SKM-1 (cell line): ENCODE data around the gene FREM3.

Source experiments
- DNase-seq: peaks from one replicate; lab custom pipeline; 2025; ENCODE audit not compliant: unreplicated experiment; lab: John Stamatoyannopoulos, UW

The FREM3 gene

GRCh38 chr4:143668930-143669552 is 31.4 kb downstream of the FREM3 start:
- no peak for DNase-seq

GRCh38 chr4:143667461-143667860 is 33.0 kb downstream of the FREM3 start:
- DNase-seq = no peak

GRCh38 chr4:143658336-143658735 is 42.1 kb downstream of the FREM3 start:
- DNase-seq = no peak

DNA sequence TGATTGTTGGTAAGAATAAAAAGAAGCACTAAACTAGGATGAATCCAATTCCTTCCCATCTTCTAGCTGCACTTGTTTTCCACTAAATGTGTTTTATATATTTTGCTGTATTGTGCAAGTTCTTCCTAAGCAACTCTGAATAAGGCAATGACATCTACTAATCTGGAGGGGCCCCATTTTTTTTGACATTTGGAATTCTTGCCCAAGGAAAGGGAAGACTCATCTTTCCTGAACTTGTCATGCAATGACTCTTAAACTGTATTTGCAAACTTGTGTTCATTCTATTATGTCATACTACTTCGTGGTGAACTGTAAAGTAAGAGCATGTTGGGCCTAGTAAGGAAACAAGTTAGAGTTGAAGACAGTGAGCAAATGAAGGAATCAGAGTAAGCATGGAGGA is 45.9 kb downstream of the FREM3 start:
- DNase-seq = no peak

GRCh38 chr4:143653031-143653430 is 47.4 kb downstream of the FREM3 start:
- no peak for DNase-seq

DNA sequence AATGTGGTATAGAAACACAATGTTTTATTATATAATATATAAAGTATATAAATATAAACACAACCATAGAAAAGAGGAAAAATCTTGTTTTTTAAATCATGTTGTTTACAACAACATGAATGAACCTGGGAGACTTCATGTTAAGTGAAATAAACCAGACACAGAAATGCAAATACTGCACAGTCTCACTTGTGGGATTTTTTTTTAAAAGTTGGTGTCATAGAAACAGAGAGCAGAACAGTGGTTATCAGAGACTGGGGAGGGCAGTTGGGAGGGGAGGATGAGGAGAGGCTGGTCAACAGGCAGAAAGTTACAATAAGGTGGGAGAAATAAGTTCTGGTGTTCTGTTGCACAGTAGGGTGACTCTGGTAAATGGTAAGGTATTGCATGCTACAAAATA is 57.1 kb downstream of the FREM3 start:
- DNase-seq = no peak

DNA sequence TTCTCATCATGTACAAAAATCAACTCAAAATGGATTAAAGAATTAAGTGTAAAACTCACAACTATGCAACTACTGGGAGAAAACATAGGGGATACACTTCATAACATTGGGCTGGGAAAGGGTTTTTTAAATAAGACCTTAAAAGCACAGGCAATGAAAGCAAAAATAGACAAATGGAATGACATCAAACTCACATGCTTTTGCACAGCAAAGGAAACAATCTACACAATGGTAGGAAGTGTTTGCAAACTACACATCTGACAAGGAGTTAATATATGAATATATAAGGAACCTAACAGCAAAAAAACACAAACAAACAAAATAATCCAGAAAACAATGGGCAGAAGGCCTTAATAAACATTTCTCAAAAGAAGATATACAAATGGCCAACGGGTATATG is 57.9 kb downstream of the FREM3 start:
- DNase-seq = no peak

DNA sequence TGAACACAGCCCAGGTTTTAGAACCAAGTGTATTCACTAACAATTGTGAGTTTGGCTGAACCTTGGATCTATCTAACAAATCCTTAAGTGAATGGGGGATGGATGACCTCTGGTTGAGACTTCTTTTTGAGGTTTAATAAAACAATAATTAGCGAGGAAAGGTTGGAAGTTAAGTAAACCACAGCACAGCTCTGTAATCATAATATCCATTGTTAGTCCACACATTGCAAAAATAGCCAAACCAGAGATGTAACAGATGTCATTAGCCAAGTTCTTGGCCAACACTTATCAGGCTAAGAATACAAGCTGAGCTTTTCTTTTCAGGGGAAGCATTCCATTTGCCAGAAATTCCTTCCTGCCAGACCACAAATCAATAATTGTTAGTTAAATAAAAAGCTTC is 59.1 kb downstream of the FREM3 start:
- DNase-seq = no peak

DNA sequence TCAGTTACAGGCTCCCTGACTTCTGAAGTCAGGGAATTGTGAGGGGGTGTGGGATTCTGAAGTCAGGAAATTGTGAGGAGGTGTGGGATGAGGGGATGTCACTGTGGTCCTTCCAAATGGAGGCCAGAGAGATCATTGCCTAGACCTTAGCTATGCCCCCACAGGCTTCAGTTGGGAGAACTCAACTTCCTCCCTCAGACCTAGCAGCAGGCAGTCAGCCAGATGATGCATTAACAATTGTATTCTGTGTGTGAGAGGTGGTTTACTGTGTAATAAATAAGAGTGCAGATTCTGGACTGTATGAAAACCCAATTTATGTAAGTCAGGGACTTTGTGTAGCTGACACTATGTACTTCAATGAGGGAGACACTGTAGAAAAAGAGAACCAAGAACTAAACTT is 65.7 kb downstream of the FREM3 start:
- no peak for DNase-seq

GRCh38 chr4:143633833-143634232 is 66.6 kb downstream of the FREM3 start:
- no peak for DNase-seq

DNA sequence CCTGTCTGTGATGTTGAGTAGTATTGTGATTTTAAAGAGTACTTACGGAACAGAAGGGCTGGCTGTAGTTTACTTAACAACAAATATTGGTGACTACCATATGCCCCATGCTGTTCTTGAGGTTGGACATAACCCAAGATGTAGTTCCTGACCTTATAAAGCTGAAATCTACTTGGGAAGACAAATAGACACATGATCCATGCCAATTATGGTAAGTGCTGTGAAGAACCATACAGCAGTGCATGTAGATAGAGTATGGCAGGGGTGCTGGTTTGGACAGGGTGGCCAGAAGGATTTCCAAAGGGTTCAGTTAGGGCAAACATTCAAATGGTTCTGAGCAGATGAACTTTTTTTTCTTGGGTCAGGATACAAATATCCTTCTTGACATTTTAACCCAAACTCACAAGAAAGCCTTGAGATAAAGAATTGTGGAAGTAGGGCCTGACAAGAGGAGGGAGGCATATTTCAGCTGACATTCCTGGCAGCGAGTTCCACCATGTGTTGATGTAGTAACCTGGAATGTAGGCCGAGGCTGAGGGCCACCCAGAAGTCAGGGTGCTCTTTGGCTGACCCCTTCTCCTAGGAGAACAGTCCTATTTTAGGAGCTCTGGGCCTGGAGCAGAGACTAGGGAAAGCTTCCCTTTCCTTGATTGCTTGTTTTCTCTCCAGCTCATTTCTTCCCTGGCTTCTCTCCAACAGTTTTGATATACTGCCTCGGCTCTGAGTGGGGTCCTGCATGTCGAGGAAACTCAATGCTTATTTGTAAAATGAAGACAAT is 74.2 kb downstream of the FREM3 start:
- no peak for DNase-seq

- DNase-seq = no peak
Observed at GRCh38 chr4:143625632-143626031, 74.8 kb downstream of the FREM3 start.

GRCh38 chr4:143623896-143624295 is 76.6 kb downstream of the FREM3 start:
- DNase-seq = no peak

GRCh38 chr4:143618811-143619210 is 81.7 kb downstream of the FREM3 start:
- no peak for DNase-seq

- DNase-seq = no peak
Observed at GRCh38 chr4:143617994-143618679, 82.3 kb downstream of the FREM3 start.

GRCh38 chr4:143616771-143617170 is 83.7 kb downstream of the FREM3 start:
- no peak for DNase-seq

DNA sequence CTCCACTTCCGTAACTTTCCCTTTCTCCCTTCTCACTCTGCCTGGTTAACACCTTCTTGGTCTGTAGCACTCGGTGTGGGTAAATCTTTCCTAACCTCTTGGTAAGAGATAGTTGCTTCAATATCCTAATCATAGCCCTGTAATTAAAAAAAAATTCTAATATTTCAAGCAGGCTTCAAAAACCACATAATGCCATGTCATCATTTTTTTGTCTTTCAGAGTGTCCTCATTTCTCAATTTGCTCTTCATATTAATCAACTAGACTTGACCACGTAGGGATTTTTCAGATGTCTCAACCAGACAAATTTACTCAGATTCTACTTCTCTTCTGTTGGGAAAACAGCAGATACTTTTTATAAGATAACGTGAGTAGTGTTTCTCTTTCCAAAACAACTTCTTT is 91.0 kb downstream of the FREM3 start:
- no peak for DNase-seq

DNA sequence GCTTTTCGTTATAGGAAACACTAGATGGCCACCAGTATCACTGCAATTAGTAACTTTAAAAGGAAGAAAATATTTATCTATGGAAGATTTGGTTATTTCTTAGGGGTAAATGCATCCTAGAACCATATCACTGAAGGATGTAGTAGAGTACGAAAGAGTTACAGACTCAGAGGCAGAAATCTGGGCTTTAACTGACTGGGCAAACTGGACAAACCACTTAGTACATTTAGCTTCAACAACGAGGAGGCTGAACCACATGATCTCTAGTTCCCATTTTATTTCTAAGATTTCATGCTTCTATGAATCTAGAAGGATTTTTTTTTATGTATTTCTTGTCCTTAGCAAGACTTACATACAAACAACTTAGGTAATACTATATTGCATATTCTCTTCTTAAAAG is 94.0 kb downstream of the FREM3 start:
- no peak for DNase-seq

GRCh38 chr4:143599827-143600226 is 100.6 kb downstream of the FREM3 start:
- DNase-seq = no peak

GRCh38 chr4:143598816-143599215 is 101.7 kb downstream of the FREM3 start:
- DNase-seq = no peak

GRCh38 chr4:143597276-143597675 is 103.2 kb downstream of the FREM3 start:
- no peak for DNase-seq

GRCh38 chr4:143587703-143588102 is 112.8 kb downstream of the FREM3 start:
- DNase-seq = no peak
